Measurements from ENCODE around the gene TCF7L2.

- TF ChIP-seq POLR2A (IDR thresholded peaks at IDR 0.05; ENCODE audit: low read depth, low read length) (no peak), TAF1 (IDR thresholded peaks at IDR 0.05; ENCODE audit: borderline replicate concordance, low read depth, low read length) (no peak), POLR2AphosphoS5 (IDR thresholded peaks at IDR 0.05; ENCODE audit: low read depth, low read length) (no peak)
Measured at GRCh38 chr10:113199459-113199858, 249.4 kb downstream of the TCF7L2 start.

Measured in GM12892 (cell line).